Trophoblast cell (in vitro differentiated cells and primary cell): Measurements from ENCODE around the gene BCAS2. TPM values are rescaled to one million over a fixed set of nuclear protein-coding genes. Genes with fewer than 3 reads are reported as not detected.
A peak's percentile ranks its signal among the peaks of the same experiment; 100 is the strongest.

Experiments
- DNase-seq, 2 donors: peaks; one replicate each; pipeline ENCODE4 v3.0.0-alpha.2; 2016
- H2AFZ ChIP-seq: 2 replicates; pipeline ENCODE4 v1.6.1; 2013; ENCODE audit warnings: low read length, moderate library complexity, mild to moderate bottlenecking; ENCODE audit not compliant: insufficient read depth, poor library complexity
- H2AK5ac ChIP-seq: 2 replicates; pipeline ENCODE4 v1.6.1; 2013; ENCODE audit warnings: mild to moderate bottlenecking, low read length
- H2BK120ac ChIP-seq: 2 replicates; pipeline ENCODE4 v1.6.1; 2013; ENCODE audit warnings: low read length, mild to moderate bottlenecking, moderate library complexity; ENCODE audit not compliant: insufficient read depth, poor library complexity
- H2BK12ac ChIP-seq: 2 replicates; pipeline ENCODE4 v1.6.1; 2013; ENCODE audit warnings: mild to moderate bottlenecking, low read length, moderate library complexity
- H2BK5ac ChIP-seq: 2 replicates; pipeline ENCODE4 v1.6.1; 2013; ENCODE audit warnings: low read length, low read depth, moderate library complexity, mild to moderate bottlenecking; ENCODE audit not compliant: poor library complexity
- H3K14ac ChIP-seq: 2 replicates; pipeline ENCODE4 v1.6.1; 2013; ENCODE audit warnings: mild to moderate bottlenecking, low read length
- H3K18ac ChIP-seq: 2 replicates; pipeline ENCODE4 v1.6.1; 2013; ENCODE audit warnings: mild to moderate bottlenecking, low read length
- H3K23ac ChIP-seq: 2 replicates; pipeline ENCODE4 v1.6.1; 2013; ENCODE audit warnings: low read length
- H3K27ac ChIP-seq: 2 replicates; pipeline ENCODE4 v1.5.1; 2013; ENCODE audit warnings: low read depth, mild to moderate bottlenecking, inconsistent platforms, low read length, moderate library complexity
- H3K27me3 ChIP-seq: 2 replicates; pipeline ENCODE4 v1.6.1; 2013; ENCODE audit warnings: inconsistent platforms, mild to moderate bottlenecking, low read length, moderate library complexity; ENCODE audit not compliant: insufficient read depth
- H3K36me3 ChIP-seq, 2 experiments: 1 replicate in 1 of 2; 2 replicates in 1 of 2; pipeline ENCODE4 v1.6.1; 2013; ENCODE audit warnings: low read length in 2 of 2, mild to moderate bottlenecking in 2 of 2, moderate library complexity in 1 of 2; ENCODE audit not compliant: insufficient read depth in 2 of 2, control insufficient read depth in 1 of 2
- H3K4ac ChIP-seq: 2 replicates; pipeline ENCODE4 v1.6.1; 2013; ENCODE audit warnings: low read depth, mild to moderate bottlenecking, low read length, moderate library complexity
- H3K4me1 ChIP-seq, 2 experiments: 1 replicate in 1 of 2; 2 replicates in 1 of 2; pipeline ENCODE4 v1.6.1; 2013; ENCODE audit warnings: low read length in 2 of 2, mild to moderate bottlenecking in 2 of 2, moderate library complexity in 1 of 2; ENCODE audit not compliant: insufficient read depth in 2 of 2, control insufficient read depth in 1 of 2
- H3K4me2 ChIP-seq: 2 replicates; pipeline ENCODE4 v1.6.1; 2013; ENCODE audit warnings: inconsistent platforms, mild to moderate bottlenecking, low read length, moderate library complexity
- H3K4me3 ChIP-seq: 2 replicates; pipeline ENCODE4 v1.5.1; 2013; ENCODE audit warnings: mild to moderate bottlenecking, low read depth, low read length, inconsistent platforms
- H3K79me1 ChIP-seq: one replicate; pipeline ENCODE4 v1.6.1; 2013; ENCODE audit warnings: low read length
- H3K79me2 ChIP-seq: 2 replicates; pipeline ENCODE4 v1.6.1; 2013; ENCODE audit warnings: low read length, mild to moderate bottlenecking; ENCODE audit not compliant: control insufficient read depth, insufficient read depth, poor library complexity
- H3K9ac ChIP-seq: 2 replicates; pipeline ENCODE4 v1.6.1; 2013; ENCODE audit warnings: mild to moderate bottlenecking, low read length
- H3K9me3 ChIP-seq: 2 replicates; pipeline ENCODE4 v1.6.1; 2013; ENCODE audit warnings: low read depth, mild to moderate bottlenecking, control low read depth, inconsistent platforms, low read length; ENCODE audit not compliant: insufficient read depth
- H4K12ac ChIP-seq: 2 replicates; pipeline ENCODE4 v1.6.1; 2013; ENCODE audit warnings: low read depth, mild to moderate bottlenecking, low read length, moderate library complexity
- H4K8ac ChIP-seq: 2 replicates; pipeline ENCODE4 v1.6.1; 2013; ENCODE audit warnings: low read depth, mild to moderate bottlenecking, low read length, moderate library complexity
- H4K91ac ChIP-seq: one replicate; pipeline ENCODE4 v1.6.1; 2013; ENCODE audit warnings: low read depth, mild to moderate bottlenecking, low read length, moderate library complexity
- WGBS: extraction: QIAGEN DNeasy Blood & Tissue Kit; methylation state at CpG from one replicate; pipeline ENCODE4 v1.1.7; 2013; ENCODE audit warnings: missing lambda C conversion rate; ENCODE audit not compliant: insufficient read length, insufficient coverage; ENCODE audit errors: extremely low coverage; 5-methylcytosine and 5-hydroxymethylcytosine counted together
- polyA plus RNA-seq: library from polyadenylated mRNA; stranded (reverse); fragments of 200-250 nt; gene quantifications from 2 replicates; pipeline ENCODE4 v1.2.3, GENCODE V29; 2013

Gene BCAS2
- 61.0 and 61.1 TPM in 2 replicates for polyA plus RNA-seq

DNA sequence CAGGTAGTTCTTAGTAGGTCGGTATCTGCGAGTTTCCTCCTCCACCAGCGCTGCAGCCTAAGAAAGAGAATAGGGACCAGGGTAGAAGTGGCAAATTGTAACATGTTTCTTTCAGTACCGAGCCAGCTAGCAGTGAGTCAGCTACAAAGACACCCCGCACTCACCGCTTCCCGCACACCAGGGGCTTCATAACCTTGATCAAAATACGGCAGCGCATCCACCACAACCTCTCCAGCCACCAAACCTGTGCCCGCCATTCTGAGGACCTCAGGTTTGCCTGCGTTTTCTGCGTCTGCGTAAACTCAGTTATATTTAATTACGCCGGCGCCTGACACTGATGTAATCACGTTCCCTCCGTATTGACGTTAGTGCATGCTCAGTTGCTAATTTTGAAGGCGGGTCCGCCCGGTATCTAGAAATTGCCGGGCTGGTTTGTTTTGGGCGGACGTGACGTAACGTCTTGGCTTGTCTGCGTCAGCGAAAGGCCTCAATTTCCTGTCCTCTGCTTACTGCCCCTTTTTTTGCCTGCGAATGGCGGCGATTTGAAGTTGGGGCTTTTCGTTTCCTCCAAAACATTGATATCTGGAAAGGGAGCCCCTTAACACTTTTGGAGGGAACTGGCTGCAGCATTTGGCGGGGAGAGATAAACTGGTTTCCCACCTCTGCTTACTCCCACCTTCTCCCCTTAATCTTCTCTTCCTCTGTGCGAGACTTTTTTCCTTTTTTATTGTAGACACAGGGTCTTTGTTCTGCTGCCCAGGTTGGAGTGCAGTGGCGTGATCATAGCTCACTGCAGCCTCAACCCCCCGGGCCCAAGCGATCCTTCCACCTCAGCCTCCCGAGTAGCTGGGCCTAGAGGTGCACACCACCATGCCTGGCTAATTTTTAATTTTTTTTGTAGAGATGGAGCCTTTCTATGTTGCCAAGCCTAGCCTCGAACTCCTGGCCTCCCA lies at the start of gene BCAS2:
TSS of gene BCAS2 (minus strand) at position 281 of the 953 bp plus-strand sequence. CDS start at position 257, 24 bp downstream.
- peak within 1 kb of the TSS; percentile 49 for H3K18ac ChIP-seq
- H3K14ac ChIP-seq: peak within 1 kb of the TSS; percentile 72
- peak within 1 kb of the TSS; percentile 25 for H2BK12ac ChIP-seq
- peaks cover 7 to 13% of the 10 kb centered on the region in 2 experiments for H3K36me3 ChIP-seq
- peak within 1 kb of the TSS; percentile 88 for H4K12ac ChIP-seq
- H3K4ac ChIP-seq: peak within 1 kb of the TSS; percentile 78
- H4K91ac ChIP-seq: peak within 1 kb of the TSS; percentile 81
- peak within 1 kb of the TSS; percentile 86 for H3K9ac ChIP-seq
- no peak within 1 kb of the TSS for H3K27ac ChIP-seq
- H3K4me2 ChIP-seq: peak within 1 kb of the TSS; percentile 89
- H2BK120ac ChIP-seq: peak within 1 kb of the TSS; percentile 52
- peak within 1 kb of the TSS; percentile 84 for H3K4me3 ChIP-seq
- peak within 1 kb of the TSS; percentile 84 for H2AFZ ChIP-seq
- H3K79me2 ChIP-seq: peaks cover 3% of the 10 kb centered on the region
- H3K79me1 ChIP-seq: peaks cover 7% of the 10 kb centered on the region
- H3K4me1 ChIP-seq: no peaks in the 10 kb centered on the region
- peak within 1 kb of the TSS; percentile 26 for H2BK5ac ChIP-seq
- no peaks in the 10 kb centered on the region for H3K27me3 ChIP-seq
- H4K8ac ChIP-seq: peak within 1 kb of the TSS; percentile 95
- peak; percentile 92 to 98 for DNase-seq
- H3K9me3 ChIP-seq: no peaks in the 10 kb centered on the region
- WGBS: no CpG with 5 or more reads among the region's 40 CpGs
- H2AK5ac ChIP-seq: peak within 1 kb of the TSS; percentile 18
- H3K23ac ChIP-seq: no peak within 1 kb of the TSS

DNA sequence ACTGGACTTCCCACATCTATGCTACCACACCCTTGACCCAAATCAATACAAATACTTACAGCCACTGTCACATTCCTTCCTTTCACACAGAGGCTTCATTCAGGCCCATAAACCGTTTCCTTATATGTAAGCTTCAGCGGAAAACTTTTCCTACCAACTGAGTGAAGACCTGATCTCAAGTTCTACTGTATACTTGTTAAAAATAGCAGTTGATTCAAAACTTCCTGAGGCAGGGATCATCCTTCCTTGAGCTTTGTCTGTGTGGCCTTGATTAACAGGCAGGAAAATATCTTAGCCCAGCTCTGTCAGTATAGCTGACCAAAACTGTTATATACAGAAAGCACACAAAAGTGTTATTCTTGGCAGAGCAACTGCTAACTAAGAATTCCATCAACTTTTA lies 45.7 kb upstream of the BCAS2 start:
- no peak for DNase-seq
- no peak overlapping the region for H4K8ac ChIP-seq
- H3K4ac ChIP-seq: no peak overlapping the region
- H3K79me2 ChIP-seq: no peaks in the 10 kb centered on the region
- no peaks in the 10 kb centered on the region for H3K9me3 ChIP-seq
- no peak overlapping the region for H4K91ac ChIP-seq
- no peaks in the 10 kb centered on the region for H3K4me1 ChIP-seq
- H2BK120ac ChIP-seq: no peak overlapping the region
- H2BK5ac ChIP-seq: no peak overlapping the region
- no peak overlapping the region for H3K18ac ChIP-seq
- H3K79me1 ChIP-seq: no peaks in the 10 kb centered on the region
- no peaks in the 10 kb centered on the region for H3K36me3 ChIP-seq
- H2BK12ac ChIP-seq: no peak overlapping the region
- no peak overlapping the region for H2AFZ ChIP-seq
- no peak overlapping the region for H2AK5ac ChIP-seq
- no peak overlapping the region for H4K12ac ChIP-seq
- H3K14ac ChIP-seq: no peak overlapping the region
- no peak overlapping the region for H3K9ac ChIP-seq
- H3K23ac ChIP-seq: no peak overlapping the region
- WGBS: no CpG with 5 or more reads among the region's 2 CpGs
- H3K27ac ChIP-seq: no peak overlapping the region
- H3K4me2 ChIP-seq: no peak overlapping the region
- no peak overlapping the region for H3K4me3 ChIP-seq
- H3K27me3 ChIP-seq: no peaks in the 10 kb centered on the region

DNA sequence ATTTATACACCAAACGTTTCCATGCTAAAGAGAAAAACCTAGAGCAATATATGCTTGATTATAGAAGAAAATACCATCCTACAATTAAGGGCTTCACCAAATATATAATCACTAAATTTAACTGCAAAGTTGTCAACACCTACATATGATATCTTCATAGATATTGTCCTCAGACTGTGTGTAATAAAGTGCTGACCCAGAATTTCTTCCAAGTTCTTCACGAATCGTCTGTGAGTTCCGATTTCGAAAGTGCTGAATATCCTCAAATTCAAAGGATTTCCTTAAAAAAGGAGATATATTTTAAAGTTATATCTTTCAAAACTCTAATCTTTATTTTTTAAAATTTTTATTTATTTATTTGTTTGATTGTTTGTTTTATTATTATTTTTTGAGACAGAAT lies 41.9 kb upstream of the BCAS2 start:
- H4K12ac ChIP-seq: no peak overlapping the region
- no peak overlapping the region for H3K23ac ChIP-seq
- no peaks in the 10 kb centered on the region for H3K36me3 ChIP-seq
- no peaks in the 10 kb centered on the region for H3K9me3 ChIP-seq
- no peak for DNase-seq
- WGBS: no CpG with 5 or more reads among the region's 5 CpGs
- no peak overlapping the region for H2BK5ac ChIP-seq
- no peak overlapping the region for H2AK5ac ChIP-seq
- no peak overlapping the region for H3K14ac ChIP-seq
- no peaks in the 10 kb centered on the region for H3K79me2 ChIP-seq
- no peak overlapping the region for H3K9ac ChIP-seq
- H3K18ac ChIP-seq: no peak overlapping the region
- H3K4me1 ChIP-seq: no peaks in the 10 kb centered on the region
- H2BK120ac ChIP-seq: no peak overlapping the region
- H2BK12ac ChIP-seq: no peak overlapping the region
- H2AFZ ChIP-seq: no peak overlapping the region
- H3K27me3 ChIP-seq: no peaks in the 10 kb centered on the region
- no peak overlapping the region for H4K91ac ChIP-seq
- H4K8ac ChIP-seq: no peak overlapping the region
- H3K4me2 ChIP-seq: no peak overlapping the region
- H3K27ac ChIP-seq: no peak overlapping the region
- H3K4me3 ChIP-seq: no peak overlapping the region
- H3K79me1 ChIP-seq: no peaks in the 10 kb centered on the region
- H3K4ac ChIP-seq: no peak overlapping the region

GRCh38 chr1:114620419-114620818 lies 39.0 kb upstream of the BCAS2 start:
- no peak overlapping the region for H3K27ac ChIP-seq
- H4K91ac ChIP-seq: no peak overlapping the region
- H3K23ac ChIP-seq: no peak overlapping the region
- H2BK12ac ChIP-seq: no peak overlapping the region
- no peak overlapping the region for H4K12ac ChIP-seq
- no peak overlapping the region for H2BK120ac ChIP-seq
- no peak overlapping the region for H3K4me2 ChIP-seq
- H3K4ac ChIP-seq: no peak overlapping the region
- WGBS: no CpG with 5 or more reads among the region's 2 CpGs
- DNase-seq: no peak
- H3K14ac ChIP-seq: no peak overlapping the region
- H3K9me3 ChIP-seq: no peaks in the 10 kb centered on the region
- H3K9ac ChIP-seq: no peak overlapping the region
- no peak overlapping the region for H2BK5ac ChIP-seq
- H3K79me1 ChIP-seq: no peaks in the 10 kb centered on the region
- no peaks in the 10 kb centered on the region for H3K79me2 ChIP-seq
- H3K4me1 ChIP-seq: no peaks in the 10 kb centered on the region
- no peaks in the 10 kb centered on the region for H3K36me3 ChIP-seq
- no peak overlapping the region for H4K8ac ChIP-seq
- H2AK5ac ChIP-seq: no peak overlapping the region
- H3K4me3 ChIP-seq: no peak overlapping the region
- H3K18ac ChIP-seq: no peak overlapping the region
- no peaks in the 10 kb centered on the region for H3K27me3 ChIP-seq
- no peak overlapping the region for H2AFZ ChIP-seq
